ENCODE measurements around the gene LSM10. TPM values are rescaled to one million over a fixed set of nuclear protein-coding genes. Genes with fewer than 3 reads are reported as not detected.

Gene LSM10
- total and polyA plus RNA-seq, 2 experiments from 2014 or later, result 27.5 to 98.9 TPM

DNA sequence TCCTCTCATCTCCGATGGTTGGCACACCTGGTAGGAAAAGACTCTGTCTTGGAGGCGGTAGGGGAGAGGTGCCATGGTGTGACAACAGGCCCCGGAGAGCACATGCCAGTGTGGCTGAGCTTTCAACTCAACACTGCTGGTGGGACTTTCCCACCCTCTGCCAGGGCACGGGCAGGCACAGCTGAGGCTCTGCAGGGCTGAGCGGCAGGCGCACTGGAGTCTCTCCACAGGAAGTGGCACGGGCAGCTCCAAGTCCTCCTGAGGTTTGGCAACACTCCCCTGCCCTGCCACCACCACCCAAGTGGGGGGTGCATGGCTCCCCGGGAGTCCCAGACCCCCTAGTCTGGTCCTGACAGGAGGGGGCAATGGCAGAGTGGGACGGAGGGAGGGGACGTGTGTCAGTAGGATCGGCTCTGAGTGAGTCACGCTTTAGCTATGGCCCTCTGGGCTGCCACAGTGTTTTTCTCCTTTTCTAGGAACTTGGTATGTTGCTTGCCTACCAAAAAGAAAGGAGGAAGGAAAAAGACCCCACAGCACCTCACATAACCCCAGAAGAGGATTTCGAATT lies 47.0 kb downstream of the LSM10 start:
- H3F3A ChIP-seq (replicated peaks; ENCODE audit: low read depth), result no peaks in the 10 kb centered on the region
- H3K27me3 Mint-ChIP-seq (ENCODE audit: insufficient read depth, low read depth, poor library complexity), result peaks cover 4% of the 10 kb centered on the region
- peaks cover 52% of the 10 kb centered on the region for H3K36me3 Mint-ChIP-seq (ENCODE audit: low read depth)
- no peaks in the 10 kb centered on the region for H3K27me3 ChIP-seq (ENCODE audit: insufficient read depth)
- H3K4me2 ChIP-seq, result no peak overlapping the region
- no peaks in the 10 kb centered on the region for H3K9me3 Mint-ChIP-seq
- H3K4me1 Mint-ChIP-seq, result peaks cover 13% of the 10 kb centered on the region
- no peaks in the 10 kb centered on the region for H3K9me2 ChIP-seq (ENCODE audit: insufficient read depth)
- no peak overlapping the region for H3K4me3 Mint-ChIP-seq
- no peaks in the 10 kb centered on the region for H3K79me2 ChIP-seq (replicated peaks; ENCODE audit: insufficient read depth)
- H3K4me1 ChIP-seq (ENCODE audit: insufficient read depth), result peaks cover 5% of the 10 kb centered on the region; the same call in 1 of the 2 replicates
- DNase-seq (ENCODE audit: low spot score) (no peak), ATAC-seq (no peak)
- H2AFZ ChIP-seq, result no peak overlapping the region
- TF ChIP-seq ZNF114 (CRISPR knock-in tag; IDR thresholded peaks at IDR 0.05) (no peak), STAT1 (IDR thresholded peaks at IDR 0.05; ENCODE audit: unreplicated experiment) (no peak)
- no peak overlapping the region for H3K27ac Mint-ChIP-seq
- H4K20me1 ChIP-seq (replicated peaks; ENCODE audit: insufficient read depth), result no peaks in the 10 kb centered on the region
- no peak overlapping the region for H3K4me3 ChIP-seq
- H3K27ac ChIP-seq (ENCODE audit: low read depth), result no peak overlapping the region
- H3K36me3 ChIP-seq (ENCODE audit: insufficient read depth), result peaks cover 8% of the 10 kb centered on the region; the same call in 1 of the 2 replicates

GRCh38 chr1:36349839-36350238 lies 47.9 kb downstream of the LSM10 start:
- no peak for DNase-seq (ENCODE audit: low spot score)
- no peak overlapping the region for H3K27ac ChIP-seq (ENCODE audit: low read depth)
- peaks cover 4% of the 10 kb centered on the region for H3K27me3 Mint-ChIP-seq (ENCODE audit: insufficient read depth, low read depth, poor library complexity)
- H3K36me3 Mint-ChIP-seq (ENCODE audit: low read depth), result peaks cover 48% of the 10 kb centered on the region
- H3K4me2 ChIP-seq, result no peak overlapping the region
- peaks cover 8% of the 10 kb centered on the region; the same call in 1 of the 2 replicates for H3K36me3 ChIP-seq (ENCODE audit: insufficient read depth)
- no peak overlapping the region for H3K27ac Mint-ChIP-seq
- no peaks in the 10 kb centered on the region for H3K27me3 ChIP-seq (ENCODE audit: insufficient read depth)
- no peaks in the 10 kb centered on the region for H3K9me3 Mint-ChIP-seq
- peaks cover 13% of the 10 kb centered on the region for H3K4me1 Mint-ChIP-seq
- no peak overlapping the region for H3K4me3 Mint-ChIP-seq
- H3K79me2 ChIP-seq (replicated peaks; ENCODE audit: insufficient read depth), result no peaks in the 10 kb centered on the region
- H3K9me2 ChIP-seq (ENCODE audit: insufficient read depth), result no peaks in the 10 kb centered on the region
- no peaks in the 10 kb centered on the region for H4K20me1 ChIP-seq (replicated peaks; ENCODE audit: insufficient read depth)
- no peaks in the 10 kb centered on the region for H3F3A ChIP-seq (replicated peaks; ENCODE audit: low read depth)
- no peak; the same call in 2 of the 3 replicates for ATAC-seq
- H3K4me3 ChIP-seq, result no peak overlapping the region
- H3K4me1 ChIP-seq (ENCODE audit: insufficient read depth), result peaks cover 5% of the 10 kb centered on the region; the same call in 1 of the 2 replicates
- H2AFZ ChIP-seq, result no peak overlapping the region
- TF ChIP-seq EZH2 (IDR thresholded peaks at IDR 0.05; ENCODE audit: low read depth, unreplicated experiment), result no peak
- no peak for TF ChIP-seq STAT1 (IDR thresholded peaks at IDR 0.05; ENCODE audit: unreplicated experiment)
- no peak for TF ChIP-seq ETS1 (IDR thresholded peaks at IDR 0.05)
- TF ChIP-seq EZH2phosphoT487 (IDR thresholded peaks at IDR 0.05; ENCODE audit: unreplicated experiment), result no peak
- TF ChIP-seq JUNB (IDR thresholded peaks at IDR 0.05; ENCODE audit: unreplicated experiment), result no peak
- TF ChIP-seq ZNF114 (CRISPR knock-in tag; IDR thresholded peaks at IDR 0.05), result no peak
- TF ChIP-seq REST (IDR thresholded peaks at IDR 0.05; ENCODE audit: unreplicated experiment), result no peak
- TF ChIP-seq, protein P1, sequence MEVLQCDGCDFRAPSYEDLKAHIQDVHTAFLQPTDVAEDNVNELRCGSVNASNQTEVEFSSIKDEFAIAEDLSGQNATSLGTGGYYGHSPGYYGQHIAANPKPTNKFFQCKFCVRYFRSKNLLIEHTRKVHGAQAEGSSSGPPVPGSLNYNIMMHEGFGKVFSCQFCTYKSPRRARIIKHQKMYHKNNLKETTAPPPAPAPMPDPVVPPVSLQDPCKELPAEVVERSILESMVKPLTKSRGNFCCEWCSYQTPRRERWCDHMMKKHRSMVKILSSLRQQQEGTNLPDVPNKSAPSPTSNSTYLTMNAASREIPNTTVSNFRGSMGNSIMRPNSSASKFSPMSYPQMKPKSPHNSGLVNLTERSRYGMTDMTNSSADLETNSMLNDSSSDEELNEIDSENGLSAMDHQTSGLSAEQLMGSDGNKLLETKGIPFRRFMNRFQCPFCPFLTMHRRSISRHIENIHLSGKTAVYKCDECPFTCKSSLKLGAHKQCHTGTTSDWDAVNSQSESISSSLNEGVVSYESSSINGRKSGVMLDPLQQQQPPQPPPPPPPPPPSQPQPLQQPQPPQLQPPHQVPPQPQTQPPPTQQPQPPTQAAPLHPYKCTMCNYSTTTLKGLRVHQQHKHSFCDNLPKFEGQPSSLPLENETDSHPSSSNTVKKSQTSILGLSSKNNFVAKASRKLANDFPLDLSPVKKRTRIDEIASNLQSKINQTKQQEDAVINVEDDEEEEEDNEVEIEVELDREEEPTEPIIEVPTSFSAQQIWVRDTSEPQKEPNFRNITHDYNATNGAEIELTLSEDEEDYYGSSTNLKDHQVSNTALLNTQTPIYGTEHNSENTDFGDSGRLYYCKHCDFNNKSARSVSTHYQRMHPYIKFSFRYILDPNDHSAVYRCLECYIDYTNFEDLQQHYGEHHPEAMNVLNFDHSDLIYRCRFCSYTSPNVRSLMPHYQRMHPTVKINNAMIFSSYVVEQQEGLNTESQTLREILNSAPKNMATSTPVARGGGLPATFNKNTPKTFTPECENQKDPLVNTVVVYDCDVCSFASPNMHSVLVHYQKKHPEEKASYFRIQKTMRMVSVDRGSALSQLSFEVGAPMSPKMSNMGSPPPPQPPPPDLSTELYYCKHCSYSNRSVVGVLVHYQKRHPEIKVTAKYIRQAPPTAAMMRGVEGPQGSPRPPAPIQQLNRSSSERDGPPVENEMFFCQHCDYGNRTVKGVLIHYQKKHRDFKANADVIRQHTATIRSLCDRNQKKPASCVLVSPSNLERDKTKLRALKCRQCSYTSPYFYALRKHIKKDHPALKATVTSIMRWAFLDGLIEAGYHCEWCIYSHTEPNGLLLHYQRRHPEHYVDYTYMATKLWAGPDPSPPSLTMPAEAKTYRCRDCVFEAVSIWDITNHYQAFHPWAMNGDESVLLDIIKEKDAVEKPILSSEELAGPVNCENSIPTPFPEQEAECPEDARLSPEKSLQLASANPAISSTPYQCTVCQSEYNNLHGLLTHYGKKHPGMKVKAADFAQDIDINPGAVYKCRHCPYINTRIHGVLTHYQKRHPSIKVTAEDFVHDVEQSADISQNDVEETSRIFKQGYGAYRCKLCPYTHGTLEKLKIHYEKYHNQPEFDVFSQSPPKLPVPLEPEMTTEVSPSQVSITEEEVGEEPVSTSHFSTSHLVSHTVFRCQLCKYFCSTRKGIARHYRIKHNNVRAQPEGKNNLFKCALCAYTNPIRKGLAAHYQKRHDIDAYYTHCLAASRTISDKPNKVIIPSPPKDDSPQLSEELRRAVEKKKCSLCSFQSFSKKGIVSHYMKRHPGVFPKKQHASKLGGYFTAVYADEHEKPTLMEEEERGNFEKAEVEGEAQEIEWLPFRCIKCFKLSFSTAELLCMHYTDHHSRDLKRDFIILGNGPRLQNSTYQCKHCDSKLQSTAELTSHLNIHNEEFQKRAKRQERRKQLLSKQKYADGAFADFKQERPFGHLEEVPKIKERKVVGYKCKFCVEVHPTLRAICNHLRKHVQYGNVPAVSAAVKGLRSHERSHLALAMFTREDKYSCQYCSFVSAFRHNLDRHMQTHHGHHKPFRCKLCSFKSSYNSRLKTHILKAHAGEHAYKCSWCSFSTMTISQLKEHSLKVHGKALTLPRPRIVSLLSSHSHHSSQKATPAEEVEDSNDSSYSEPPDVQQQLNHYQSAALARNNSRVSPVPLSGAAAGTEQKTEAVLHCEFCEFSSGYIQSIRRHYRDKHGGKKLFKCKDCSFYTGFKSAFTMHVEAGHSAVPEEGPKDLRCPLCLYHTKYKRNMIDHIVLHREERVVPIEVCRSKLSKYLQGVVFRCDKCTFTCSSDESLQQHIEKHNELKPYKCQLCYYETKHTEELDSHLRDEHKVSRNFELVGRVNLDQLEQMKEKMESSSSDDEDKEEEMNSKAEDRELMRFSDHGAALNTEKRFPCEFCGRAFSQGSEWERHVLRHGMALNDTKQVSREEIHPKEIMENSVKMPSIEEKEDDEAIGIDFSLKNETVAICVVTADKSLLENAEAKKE (CRISPR knock-in tag; IDR thresholded peaks at IDR 0.05), result no peak
- no peak for TF ChIP-seq CREB1 (CRISPR knock-in tag; IDR thresholded peaks at IDR 0.05; ENCODE audit: low read depth)
- TF ChIP-seq ZNF331 (CRISPR knock-in tag; IDR thresholded peaks at IDR 0.05; ENCODE audit: low read depth), result no peak
- TF ChIP-seq NANOG (IDR thresholded peaks at IDR 0.05; ENCODE audit: borderline replicate concordance), result no peak

Measured in GM23338 (cell line).